Measurements from ENCODE around the gene ETV5. TPM values are rescaled to one million over a fixed set of nuclear protein-coding genes. Genes with fewer than 3 reads are reported as not detected.

The ETV5 gene
- total RNA-seq, 1 donor from 2014 or later = 22.9 TPM

DNA sequence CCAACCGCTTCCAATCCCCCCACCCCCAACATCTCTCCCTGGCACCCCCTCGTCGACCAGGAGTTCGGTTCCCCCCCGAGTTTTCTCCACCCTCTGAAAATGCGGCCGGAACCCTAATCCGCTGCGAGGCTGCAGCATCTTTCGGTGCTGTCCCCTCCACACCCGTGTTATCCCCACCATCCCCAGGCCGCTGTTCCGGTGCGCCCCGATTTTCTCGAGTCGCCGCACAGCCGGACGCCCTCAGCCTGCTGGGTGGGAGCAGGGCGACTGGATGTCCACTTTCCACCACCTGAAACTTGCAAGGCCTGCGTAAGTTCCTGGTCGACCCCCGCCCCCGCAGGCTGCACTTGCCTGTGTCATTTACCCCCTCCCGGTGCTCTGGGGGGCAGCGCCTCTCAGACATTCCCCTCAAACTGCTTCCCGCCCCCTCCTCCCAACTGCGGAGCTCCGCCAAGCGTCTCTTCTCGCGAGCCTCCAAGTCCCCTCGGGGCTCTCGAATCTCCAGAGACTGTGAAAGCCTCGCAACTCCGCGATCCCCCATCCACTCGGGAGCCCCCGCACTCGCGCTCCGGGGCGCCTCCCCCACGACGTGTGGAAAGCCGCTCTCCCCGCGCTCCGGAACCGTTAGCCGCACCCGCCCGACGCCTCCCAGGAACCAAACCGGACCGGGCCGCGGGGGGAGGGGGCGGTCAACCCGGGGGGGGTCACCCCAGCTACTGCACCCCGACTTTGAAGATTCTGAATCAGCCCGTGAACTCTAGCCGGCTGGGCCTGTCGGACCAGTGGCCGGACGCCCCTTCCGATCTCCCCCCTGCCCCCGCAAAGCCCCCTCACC, 566 bp downstream of the ETV5 start:
- TF ChIP-seq, protein P1, sequence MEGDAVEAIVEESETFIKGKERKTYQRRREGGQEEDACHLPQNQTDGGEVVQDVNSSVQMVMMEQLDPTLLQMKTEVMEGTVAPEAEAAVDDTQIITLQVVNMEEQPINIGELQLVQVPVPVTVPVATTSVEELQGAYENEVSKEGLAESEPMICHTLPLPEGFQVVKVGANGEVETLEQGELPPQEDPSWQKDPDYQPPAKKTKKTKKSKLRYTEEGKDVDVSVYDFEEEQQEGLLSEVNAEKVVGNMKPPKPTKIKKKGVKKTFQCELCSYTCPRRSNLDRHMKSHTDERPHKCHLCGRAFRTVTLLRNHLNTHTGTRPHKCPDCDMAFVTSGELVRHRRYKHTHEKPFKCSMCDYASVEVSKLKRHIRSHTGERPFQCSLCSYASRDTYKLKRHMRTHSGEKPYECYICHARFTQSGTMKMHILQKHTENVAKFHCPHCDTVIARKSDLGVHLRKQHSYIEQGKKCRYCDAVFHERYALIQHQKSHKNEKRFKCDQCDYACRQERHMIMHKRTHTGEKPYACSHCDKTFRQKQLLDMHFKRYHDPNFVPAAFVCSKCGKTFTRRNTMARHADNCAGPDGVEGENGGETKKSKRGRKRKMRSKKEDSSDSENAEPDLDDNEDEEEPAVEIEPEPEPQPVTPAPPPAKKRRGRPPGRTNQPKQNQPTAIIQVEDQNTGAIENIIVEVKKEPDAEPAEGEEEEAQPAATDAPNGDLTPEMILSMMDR (IDR thresholded peaks at IDR 0.05) = no peak
- Mint-ChIP-seq H3K4me3 (ENCODE audit: unreplicated experiment) (peak overlapping the region; percentile 80), H3K9me3 (ENCODE audit: low read depth) (no peaks in the 10 kb centered on the region), H3K27me3 (ENCODE audit: low read depth) (peaks cover 9% of the 10 kb centered on the region), H3K4me1 (ENCODE audit: low read depth) (peaks cover 42% of the 10 kb centered on the region), H3K27ac (ENCODE audit: unreplicated experiment) (peak overlapping the region; percentile 96), H3K36me3 (ENCODE audit: low read depth) (no peaks in the 10 kb centered on the region)
- no peak for DNase-seq (ENCODE audit: low spot score)

DNA sequence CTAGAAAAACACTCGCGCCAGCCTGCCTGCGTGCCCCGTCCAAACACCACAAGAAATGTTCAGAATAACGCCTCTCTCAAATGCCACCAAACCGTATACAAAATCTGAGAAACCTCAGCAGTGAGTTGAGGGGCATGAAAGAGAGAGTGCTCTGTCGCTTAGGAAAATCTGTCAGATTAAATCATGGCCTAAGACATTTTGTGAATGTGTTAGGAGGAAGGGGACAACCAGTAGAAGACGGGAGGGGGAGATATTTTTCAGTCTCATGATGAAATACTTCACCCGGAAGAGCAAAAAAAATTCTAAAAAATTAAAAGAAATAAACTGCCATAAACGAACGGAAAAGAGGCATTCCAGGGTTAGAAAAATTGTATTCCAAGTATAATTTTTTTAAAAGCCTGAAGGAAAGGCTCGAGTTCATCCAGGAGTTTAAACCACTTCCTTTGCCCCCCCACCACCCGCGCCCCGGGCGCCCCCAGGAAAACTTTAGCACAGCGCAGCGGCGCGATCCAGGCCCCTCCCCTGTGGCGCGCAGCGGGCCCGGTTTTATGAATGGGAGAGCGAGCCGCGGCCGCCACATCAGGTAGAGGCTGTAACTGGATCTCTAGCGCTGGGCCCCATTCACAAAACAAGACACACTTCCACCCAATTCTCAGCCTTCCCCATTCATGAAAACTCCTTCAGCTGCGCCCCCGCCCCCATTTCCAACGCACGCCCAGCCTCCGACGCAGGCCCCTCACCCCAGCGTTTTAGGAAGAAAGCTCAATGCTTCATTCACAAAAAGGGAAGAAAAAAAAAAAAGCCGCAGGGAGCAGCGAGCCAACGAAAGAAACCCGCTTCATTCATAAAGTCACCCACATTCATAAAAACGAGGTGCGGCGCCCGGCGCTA, 1.4 kb downstream of the ETV5 start:
- Mint-ChIP-seq H3K4me3 (ENCODE audit: unreplicated experiment) (peak overlapping the region; percentile 80), H3K27ac (ENCODE audit: unreplicated experiment) (peak overlapping the region; percentile 96), H3K27me3 (ENCODE audit: low read depth) (peaks cover 7% of the 10 kb centered on the region), H3K4me1 (ENCODE audit: low read depth) (peaks cover 44% of the 10 kb centered on the region), H3K36me3 (ENCODE audit: low read depth) (peaks cover 2% of the 10 kb centered on the region), H3K9me3 (ENCODE audit: low read depth) (no peaks in the 10 kb centered on the region)
- TF ChIP-seq, protein P1 (IDR thresholded peaks at IDR 0.05) = peak; percentile 32
- DNase-seq (ENCODE audit: low spot score) = no peak

DNA sequence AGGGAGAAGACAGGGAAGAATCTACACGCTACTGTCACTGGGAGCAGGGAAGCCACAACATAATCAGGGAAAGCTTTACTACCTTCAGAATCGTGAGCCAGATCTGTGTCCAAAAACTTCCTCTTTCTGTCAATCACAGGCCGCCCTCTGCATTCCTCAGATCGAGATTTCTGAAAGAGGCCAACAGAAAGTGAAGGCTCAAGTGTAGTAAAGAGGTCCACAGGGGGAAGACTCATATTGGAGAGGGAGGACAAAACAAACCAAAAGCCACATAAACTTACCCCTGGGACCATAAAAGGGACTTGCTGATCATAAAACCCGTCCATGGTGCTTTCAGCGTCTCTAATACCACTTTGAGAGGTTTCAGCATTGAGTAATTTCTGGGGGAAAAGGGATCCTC, 3.3 kb downstream of the ETV5 start:
- H3K36me3 Mint-ChIP-seq (ENCODE audit: low read depth) = peaks cover 2% of the 10 kb centered on the region
- H3K4me1 Mint-ChIP-seq (ENCODE audit: low read depth) = peaks cover 39% of the 10 kb centered on the region
- no peaks in the 10 kb centered on the region for H3K27me3 Mint-ChIP-seq (ENCODE audit: low read depth)
- no peaks in the 10 kb centered on the region for H3K9me3 Mint-ChIP-seq (ENCODE audit: low read depth)
- H3K4me3 Mint-ChIP-seq (ENCODE audit: unreplicated experiment) = no peak overlapping the region
- DNase-seq (ENCODE audit: low spot score) = no peak
- TF ChIP-seq, protein P1 (IDR thresholded peaks at IDR 0.05) = no peak
- peak overlapping the region; percentile 74 for H3K27ac Mint-ChIP-seq (ENCODE audit: unreplicated experiment)

DNA sequence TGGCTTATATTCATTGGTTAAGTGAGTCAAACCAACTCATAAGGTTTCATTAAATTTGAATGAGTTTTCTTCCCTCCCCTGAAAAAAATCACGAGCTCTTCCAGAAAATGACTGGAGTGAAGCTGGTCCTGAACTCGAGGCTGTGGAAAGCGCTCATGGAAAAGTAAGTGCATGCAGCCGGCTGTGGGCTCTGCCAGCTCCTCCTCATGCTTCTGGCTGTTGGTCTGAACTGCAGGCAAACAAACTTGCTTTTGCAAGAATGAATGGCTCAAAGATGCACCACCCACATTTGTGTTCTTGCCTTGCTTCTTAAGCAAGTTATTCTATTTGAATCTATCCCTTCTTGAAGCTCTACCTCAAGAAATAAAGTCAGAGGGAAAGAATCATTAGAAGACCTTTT, 6.2 kb downstream of the ETV5 start:
- H3K27me3 Mint-ChIP-seq (ENCODE audit: low read depth) = no peaks in the 10 kb centered on the region
- no peak for DNase-seq (ENCODE audit: low spot score)
- peaks cover 2% of the 10 kb centered on the region for H3K36me3 Mint-ChIP-seq (ENCODE audit: low read depth)
- no peaks in the 10 kb centered on the region for H3K9me3 Mint-ChIP-seq (ENCODE audit: low read depth)
- peaks cover 49% of the 10 kb centered on the region for H3K4me1 Mint-ChIP-seq (ENCODE audit: low read depth)
- H3K27ac Mint-ChIP-seq (ENCODE audit: unreplicated experiment) = no peak overlapping the region
- TF ChIP-seq, protein P1 (IDR thresholded peaks at IDR 0.05) = no peak
- H3K4me3 Mint-ChIP-seq (ENCODE audit: unreplicated experiment) = no peak overlapping the region

DNA sequence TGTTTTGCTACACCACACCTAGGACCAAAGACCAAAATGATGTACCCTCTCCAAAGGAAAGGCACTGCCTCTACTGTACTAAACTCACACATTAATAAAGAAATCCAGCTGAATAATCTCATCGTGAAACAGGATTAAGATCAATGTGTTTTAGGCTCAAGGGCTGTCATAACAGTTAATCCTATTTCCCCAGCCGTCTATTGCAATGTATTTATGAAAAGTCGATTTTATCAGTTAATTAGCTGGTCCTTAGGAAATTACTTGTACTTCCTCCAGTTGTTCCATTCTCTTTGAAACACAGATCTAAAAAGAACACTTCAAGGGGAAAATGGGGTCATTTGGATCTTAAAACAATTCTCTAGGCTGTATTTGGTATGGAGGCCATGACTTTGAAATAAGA, 8.5 kb downstream of the ETV5 start:
- Mint-ChIP-seq H3K27ac (ENCODE audit: unreplicated experiment) (no peak overlapping the region), H3K4me3 (ENCODE audit: unreplicated experiment) (no peak overlapping the region), H3K4me1 (ENCODE audit: low read depth) (peaks cover 47% of the 10 kb centered on the region), H3K9me3 (ENCODE audit: low read depth) (no peaks in the 10 kb centered on the region), H3K36me3 (ENCODE audit: low read depth) (peaks cover 2% of the 10 kb centered on the region), H3K27me3 (ENCODE audit: low read depth) (no peaks in the 10 kb centered on the region)
- no peak for DNase-seq (ENCODE audit: low spot score)
- TF ChIP-seq, protein P1 (IDR thresholded peaks at IDR 0.05) = no peak

All from chondrocyte (in vitro differentiated cells).